ENCODE measurements around the gene VAV3. TPM values are rescaled to one million over a fixed set of nuclear protein-coding genes. Genes with fewer than 3 reads are reported as not detected.
"Not testable (repeated sequence)": the region's sequence is repeated elsewhere in the genome, so short reads cannot be mapped to it uniquely, and the experiment has no call there.

VAV3 gene
- total RNA-seq, 2 experiments from 2014 or later = 5.1 to 5.2 TPM

DNA sequence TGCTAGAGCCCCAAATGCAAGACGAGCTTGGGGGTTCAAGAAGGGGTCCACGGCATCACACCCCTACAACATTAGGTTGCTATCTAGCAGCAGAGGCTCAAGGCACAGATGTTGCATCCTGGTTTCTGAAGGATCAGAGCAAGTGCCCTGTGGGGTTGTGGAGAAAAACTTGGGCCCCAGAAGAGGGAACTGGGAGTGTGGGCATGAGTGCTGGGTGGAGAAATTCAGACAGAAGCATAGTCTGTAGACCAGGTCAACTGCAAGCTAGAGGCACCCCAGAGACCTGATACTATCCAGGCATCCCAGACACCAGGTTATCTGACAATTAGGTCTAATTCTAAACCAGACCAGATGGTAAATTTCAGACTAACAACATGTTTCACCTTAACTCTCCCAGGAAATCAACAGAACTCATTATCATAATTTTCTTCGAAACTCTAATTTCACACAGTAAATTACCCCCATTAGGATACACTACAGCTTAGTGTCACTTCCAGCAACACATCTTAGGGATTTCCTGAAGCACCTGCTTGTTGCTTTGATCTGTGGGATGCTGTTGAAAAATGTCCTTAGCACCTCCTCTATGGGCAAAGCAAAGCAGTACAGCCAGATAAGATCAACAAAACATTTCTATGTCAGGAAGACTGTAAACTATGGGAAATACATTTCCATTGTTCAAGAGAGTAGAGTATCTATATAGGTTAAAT, 179.3 kb downstream of the VAV3 start:
- ChIA-PET POLR2A (no interaction called here), CTCF (interaction anchor here (5.1 kb wide), 1 partner anchor 340 kb away, joined by 84 read pairs; no protein-coding TSS in a partner anchor)

DNA sequence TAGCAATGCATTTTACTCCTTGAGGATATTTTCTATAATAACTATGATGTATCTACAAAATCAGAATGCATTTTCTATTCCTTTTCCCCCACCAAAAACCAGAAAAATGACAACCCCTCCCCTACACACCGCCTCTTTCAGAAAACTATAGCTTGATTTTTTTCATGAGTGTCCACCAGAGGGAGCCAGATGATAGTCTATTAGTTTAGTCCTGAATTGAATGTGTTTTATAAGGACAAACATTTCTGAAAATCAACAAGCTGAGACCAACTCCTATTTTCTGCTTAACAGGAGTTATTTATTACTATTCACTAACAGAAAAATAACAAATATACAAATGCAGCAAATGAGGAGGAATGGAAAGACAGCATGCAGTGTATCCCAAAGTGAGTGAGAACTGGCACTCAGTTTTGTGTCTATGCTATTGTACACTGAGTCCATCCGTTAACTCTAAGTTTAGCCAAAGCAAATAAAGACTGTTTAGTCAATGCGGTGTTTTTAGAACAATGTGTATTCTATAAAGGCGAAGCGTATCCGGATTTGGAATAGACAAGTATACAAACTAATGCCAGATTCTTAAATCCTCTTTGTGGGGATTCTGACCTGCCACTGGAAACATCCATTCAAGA, 182.6 kb downstream of the VAV3 start:
- CTCF ChIA-PET = interaction anchor here (0.6 to 5.1 kb wide), 9 partner anchors 9 to 344 kb away, joined by 3 to 84 read pairs (median 3); no protein-coding TSS in a partner anchor
- POLR2A ChIA-PET = no interaction called here

DNA sequence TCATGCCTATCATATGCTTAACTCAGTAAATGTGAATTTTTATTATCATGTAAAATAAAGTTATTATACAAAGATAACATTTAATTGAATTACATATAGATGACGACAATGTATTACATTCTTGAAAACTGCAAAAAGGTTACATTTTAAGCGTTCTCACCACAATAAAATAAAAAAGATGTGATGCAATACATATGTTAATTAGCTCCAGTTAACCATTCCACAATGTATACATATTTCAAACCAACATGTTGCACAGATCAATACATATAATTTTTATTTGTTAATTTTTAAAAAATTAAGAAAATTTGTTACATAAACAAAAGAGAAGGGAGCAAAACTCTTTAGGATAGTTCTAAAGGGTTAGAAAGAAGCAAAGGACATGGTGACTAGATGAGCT, 183.7 kb downstream of the VAV3 start:
- POLR2A ChIA-PET = no interaction called here
- CTCF ChIA-PET = interaction anchor here (1.2 to 5.1 kb wide), 4 partner anchors 13 to 345 kb away, joined by 3 to 84 read pairs (median 6); no protein-coding TSS in a partner anchor

DNA sequence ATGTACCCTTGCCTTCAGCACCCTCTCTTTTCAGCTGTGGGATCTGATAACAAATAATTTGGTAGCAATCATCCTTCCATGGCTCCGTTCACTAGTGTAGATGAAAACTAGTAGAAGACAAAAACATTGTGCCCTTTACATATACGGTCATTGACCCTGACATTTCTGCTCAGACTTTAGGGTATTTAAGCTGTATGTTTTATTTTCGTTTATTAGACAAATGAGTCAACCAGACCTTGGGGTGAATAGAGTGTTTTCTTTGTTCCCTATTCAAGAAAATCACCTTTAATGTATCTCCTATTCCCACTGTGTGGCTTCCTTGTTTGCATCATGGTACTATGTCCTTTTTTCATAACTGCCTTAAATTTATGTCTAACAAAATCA, 187.3 kb downstream of the VAV3 start:
- ChIA-PET CTCF (interaction anchor here (1.4 kb wide), 2 partner anchors 347 to 348 kb away, joined by 5 read pairs; no protein-coding TSS in a partner anchor), POLR2A (no interaction called here)

DNA sequence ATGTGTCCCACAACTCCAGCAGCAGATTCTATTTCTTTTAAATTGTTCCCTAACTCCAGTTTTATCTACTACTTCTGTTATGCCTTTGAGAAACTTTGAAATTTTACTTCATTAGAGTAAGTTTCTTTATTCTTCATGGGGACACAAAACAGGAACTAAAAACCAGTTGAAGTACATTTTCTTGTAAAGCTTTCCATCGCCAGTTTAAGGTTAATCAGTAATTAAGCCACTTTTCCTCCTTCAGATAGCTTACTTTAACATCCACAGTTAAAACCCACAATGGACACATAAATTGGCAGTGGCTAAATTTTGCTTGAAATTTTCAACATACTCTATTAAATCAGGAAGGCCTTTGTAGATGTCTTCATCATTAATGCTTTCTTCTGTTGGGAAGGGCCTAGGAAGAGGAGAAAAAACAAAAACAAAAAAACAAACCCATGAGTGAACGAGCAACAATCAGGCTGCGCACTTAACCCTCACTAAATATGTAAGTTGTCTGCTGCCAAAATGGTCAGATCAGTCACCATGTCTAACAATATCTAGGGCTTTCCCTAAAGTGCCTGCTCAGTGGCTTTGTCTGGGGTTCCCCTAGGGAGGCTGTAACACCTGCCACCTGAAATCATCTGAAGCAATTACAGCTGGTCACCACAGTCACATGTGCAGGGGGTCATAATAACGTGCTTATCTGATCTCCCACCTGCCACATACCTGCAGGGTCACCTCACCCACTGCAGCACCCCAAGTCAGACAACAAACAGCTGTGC, 187.9 kb downstream of the VAV3 start:
- CTCF ChIA-PET = interaction anchor here (1.4 kb wide), 2 partner anchors 347 to 348 kb away, joined by 5 read pairs; no protein-coding TSS in a partner anchor
- POLR2A ChIA-PET = no interaction called here

DNA sequence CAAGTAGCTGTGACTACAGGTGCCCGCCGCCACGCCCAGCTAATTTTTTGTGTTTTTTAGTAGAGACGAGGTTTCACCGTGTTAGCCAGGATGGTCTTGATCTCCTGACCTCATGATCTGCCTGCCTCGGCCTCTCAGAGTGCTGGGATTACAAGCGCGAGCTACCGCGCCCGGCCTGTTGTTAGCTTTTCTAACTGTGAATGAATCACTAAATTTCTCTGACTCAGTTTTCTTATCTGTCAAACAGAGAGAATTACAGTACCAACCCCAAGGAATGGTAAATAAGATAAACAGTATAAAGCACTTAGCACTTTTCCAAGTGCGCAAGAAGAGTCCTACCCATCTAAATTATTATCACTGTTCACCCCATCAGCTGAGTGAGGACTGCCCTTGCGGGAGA, 193.6 kb downstream of the VAV3 start:
- CTCF ChIA-PET = no interaction called here
- POLR2A ChIA-PET = no interaction called here

DNA sequence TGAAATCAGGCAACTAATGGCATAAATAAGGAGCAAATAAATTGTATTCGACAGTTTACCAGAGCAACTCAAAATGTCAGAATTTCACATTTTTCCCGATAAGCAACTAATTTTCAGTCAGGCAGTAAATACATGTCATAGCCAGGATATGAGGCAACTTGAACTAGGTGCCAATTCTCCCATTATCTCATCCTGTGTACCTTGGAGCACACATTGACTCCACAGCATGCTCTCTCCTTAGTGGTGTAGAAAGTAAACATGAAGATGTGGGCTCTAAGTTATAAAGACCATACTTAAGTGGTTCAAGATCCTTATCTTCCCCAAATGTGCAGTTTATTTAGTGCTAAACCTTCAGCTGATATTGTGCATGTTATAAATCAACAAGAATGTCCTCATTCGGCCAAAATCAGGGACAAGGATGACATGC, 197.8 kb downstream of the VAV3 start:
- CTCF ChIA-PET = no interaction called here
- POLR2A ChIA-PET = no interaction called here

DNA sequence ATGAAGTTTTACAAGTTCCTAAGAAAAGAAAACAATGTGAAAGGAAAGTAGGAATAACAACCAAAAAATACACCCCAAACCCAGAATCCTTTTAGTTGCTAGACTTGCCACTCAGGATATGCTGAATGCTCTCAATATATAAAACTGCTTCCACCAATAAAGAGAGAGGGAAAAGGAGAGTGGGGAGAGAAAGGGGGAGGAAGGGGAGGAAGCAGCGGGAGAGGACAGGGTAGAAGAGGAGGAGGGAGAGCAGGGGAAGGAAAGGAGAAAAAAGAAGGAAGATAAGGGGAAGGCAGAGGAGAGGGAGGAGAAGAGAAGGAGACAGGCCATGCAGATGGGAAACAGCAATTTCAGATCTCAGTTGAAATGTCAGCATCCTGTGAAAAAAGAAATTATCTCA, 198.4 kb downstream of the VAV3 start:
- POLR2A ChIA-PET = no interaction called here

DNA sequence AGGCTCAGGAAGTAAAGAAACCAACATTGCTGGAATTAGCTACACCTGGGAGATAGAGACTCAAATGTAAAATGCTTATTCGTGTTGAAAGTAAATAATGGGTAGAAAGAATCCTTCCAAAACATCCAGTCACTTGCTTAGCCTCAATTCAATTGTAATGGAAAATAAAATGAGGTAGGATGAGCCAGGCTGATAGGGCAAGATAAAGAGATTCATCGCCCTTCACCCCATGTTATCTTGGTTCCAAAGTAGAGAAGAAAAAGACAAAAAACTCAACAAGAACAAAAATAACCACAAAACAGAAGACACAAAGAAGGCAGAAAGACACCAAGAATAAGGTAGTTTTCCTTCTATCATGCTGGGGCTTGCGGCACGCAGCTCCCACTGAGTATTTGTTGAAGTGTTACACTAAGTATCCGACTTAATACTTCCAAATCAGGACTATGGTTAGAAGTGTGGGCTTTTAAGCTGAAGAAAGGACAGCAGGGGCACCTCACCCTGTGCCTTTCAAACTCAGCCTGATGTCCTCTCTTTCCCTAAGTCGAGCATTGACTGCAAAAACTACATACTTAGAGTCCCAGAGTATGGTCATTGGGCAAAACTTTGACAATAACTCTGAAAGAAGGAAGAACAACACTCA, 202.1 kb downstream of the VAV3 start:
- POLR2A ChIA-PET = no interaction called here
- CTCF ChIA-PET = no interaction called here

More for the DNA sequence above, 198.4 kb downstream of the VAV3 start:
- CTCF ChIA-PET = interaction anchor here (0.7 kb wide), 1 partner anchor 52 kb away, joined by 3 read pairs; no protein-coding TSS in a partner anchor

DNA sequence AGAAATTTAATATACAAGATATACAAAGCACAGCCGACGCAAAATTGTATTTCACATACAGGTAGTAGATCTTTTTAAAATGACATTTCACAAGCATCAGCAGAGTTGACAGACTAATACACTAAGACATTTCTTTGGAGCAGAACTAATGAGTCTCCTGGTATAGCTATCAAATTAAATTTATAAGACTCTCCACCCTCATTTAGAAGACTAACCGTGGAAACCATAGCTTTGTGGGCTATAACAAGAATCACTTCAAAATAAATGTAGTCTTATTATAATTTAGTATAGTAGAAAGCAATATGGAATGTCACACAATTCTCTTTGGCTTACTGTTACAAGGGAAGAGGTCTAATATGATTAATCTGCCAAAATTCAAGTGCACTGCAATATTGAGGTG, 204.9 kb downstream of the VAV3 start:
- CTCF ChIA-PET = no interaction called here
- POLR2A ChIA-PET = no interaction called here

DNA sequence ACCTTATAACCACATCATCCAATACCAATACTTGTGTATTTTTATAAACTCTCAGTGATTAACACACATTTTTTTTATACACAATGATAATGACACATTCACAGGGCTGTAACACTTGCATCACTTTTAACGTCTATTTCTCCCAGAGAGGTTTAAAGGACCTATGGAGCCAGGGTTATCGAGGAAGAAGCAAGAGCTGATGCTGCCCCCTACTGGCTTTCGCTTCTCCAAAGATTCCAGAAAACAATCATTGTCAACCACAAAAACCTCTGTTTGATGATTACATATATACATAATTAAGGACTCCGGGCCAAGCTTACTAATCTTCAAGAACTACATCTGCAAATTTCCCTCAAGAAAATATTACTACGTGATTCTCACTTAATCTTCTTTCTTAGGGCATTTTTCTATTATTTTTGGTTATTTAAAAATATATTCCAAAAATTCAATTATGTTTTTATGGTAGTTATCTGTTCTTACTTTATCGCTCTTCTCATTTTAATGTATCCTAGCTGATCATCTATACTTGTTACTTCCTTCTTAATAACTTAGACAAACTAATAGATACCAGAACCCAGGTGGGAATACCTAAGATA, 214.5 kb downstream of the VAV3 start:
- POLR2A ChIA-PET = no interaction called here

DNA sequence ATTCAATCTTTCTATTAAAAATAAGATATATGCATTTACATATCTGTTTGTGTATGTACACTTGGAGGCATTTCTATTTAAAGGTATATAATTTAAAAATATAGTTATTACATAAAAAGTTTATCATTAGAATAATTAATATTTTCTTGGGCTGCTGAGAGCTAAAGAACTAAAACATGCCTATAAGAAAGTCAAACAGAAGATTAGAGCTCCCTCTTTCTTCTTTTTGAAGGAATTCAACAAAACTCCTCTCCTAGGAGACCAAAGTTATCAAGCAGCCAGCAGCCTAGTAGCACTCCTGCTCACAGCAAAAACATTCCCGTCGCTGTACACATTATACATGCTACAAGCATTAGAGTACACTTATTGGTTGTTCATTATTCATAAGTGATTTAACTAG, 216.4 kb downstream of the VAV3 start:
- ChIA-PET POLR2A (no interaction called here), CTCF (no interaction called here)

More for the DNA sequence above, 214.5 kb downstream of the VAV3 start:
- CTCF ChIA-PET = no interaction called here

DNA sequence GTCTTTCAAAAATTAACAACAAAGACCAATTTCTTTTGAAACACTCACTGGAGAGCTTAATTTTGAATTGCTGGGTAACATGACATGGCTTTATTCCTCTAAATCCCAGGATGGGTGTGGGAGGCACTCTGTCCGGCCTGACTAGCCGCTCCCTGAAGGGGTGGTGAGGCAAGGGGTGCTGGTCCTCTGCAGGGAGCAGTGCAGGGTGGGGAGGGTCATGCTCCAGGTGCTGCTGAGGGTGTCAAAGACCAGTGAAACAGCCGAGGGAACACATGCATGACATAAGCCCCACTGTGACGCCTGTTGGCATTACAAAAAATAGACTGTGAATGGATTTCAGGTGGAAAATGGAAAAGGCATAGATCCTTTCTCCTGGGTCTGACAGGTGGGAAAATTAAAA, 223.7 kb downstream of the VAV3 start:
- ChIA-PET POLR2A (no interaction called here), CTCF (no interaction called here)

DNA sequence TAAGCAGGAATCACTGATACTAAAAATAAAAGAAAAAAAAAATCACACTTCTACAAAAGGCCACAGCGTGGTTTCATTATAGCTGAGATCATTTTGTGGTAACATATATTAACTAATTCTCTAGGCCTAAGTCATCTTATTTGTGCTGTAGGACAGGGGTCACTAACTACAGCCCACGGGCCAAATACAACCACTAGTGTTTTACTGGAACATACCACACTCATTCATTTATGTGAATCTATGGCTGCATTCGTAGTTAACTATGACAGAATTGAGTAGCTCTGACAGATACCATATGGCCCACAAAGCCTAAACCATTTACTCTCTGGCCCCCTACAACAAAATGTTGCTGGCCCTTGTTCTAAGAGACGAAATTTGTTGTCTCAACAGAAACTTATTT, 224.4 kb downstream of the VAV3 start:
- ChIA-PET CTCF (no interaction called here), POLR2A (no interaction called here)

DNA sequence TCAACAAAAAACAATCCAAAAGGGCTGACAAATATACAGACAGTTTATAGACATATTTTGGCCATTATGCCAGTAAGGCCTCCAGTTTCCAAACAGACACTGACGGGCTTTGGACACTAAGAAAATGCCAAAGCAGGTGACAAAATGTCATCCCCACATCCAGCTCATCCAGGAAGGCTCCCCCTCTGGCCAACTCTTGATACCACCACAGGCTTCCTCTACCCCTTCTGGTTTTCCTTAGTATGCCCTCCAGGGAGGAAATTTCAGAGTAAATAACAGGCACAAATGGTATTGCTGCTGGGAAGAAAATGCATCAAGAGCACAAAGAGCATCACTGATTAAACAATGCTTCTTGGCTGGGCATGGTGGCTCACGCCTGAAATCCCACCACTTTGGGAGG, 225.3 kb downstream of the VAV3 start:
- POLR2A ChIA-PET = no interaction called here
- CTCF ChIA-PET = no interaction called here

DNA sequence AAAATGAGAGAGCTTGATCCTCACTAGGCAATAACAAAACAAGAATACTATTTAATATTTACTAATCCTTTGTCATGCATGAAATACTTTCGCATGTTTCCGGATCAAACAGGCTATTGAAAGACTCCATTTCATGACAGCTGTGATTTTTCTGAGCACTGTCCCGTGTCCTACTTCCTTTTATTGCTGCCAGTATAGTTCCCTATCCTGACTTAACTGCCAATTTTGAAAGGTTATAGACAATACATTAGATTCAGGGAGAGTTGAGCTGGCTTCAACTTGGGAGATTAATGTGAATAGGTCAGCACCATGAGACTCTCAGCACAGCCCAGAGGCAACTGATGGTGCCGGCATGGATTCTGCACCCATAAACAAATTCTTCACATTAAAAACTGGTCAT, 225.8 kb downstream of the VAV3 start:
- CTCF ChIA-PET = no interaction called here
- POLR2A ChIA-PET = no interaction called here

DNA sequence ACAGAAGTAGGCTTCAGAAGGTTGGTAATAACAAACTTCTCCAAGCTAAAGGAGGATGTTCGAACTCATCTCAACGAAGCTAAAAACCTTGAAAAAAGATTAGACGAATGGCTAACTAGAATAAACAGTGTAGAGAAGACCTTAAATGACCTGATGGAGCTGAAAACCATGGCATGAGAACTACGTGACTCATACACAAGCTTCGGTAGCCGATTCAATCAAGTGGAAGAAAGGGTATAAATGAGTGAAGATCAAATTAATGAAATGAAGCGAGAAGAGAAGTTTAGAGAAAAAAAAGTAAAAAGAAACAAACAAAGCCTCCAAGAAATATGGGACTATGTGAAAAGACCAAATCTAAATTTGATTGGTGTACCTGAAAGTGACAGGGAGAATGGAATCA, 231.6 kb downstream of the VAV3 start:
- POLR2A ChIA-PET = not testable (repeated sequence)

DNA sequence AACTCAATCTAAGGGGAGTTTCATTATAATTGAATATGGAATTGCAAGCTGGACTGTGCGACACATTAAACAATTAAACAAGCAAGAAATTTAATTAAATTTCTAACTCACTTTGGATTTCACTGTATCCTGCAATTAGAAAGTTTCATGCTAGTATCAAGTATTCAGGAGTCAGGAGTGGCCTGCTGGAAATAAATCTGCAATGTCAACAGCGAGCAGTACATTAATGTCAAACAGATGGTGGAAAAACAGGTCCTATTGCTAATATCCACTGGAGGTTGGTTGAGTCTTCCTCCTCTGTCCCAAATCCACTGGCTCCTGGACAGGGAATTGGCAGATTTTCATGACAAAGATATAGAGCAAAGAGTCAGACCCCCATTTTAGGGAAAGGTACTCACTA, 237.1 kb downstream of the VAV3 start:
- ChIA-PET POLR2A (no interaction called here), CTCF (no interaction called here)

More for the DNA sequence above, 231.6 kb downstream of the VAV3 start:
- CTCF ChIA-PET = not testable (repeated sequence)

DNA sequence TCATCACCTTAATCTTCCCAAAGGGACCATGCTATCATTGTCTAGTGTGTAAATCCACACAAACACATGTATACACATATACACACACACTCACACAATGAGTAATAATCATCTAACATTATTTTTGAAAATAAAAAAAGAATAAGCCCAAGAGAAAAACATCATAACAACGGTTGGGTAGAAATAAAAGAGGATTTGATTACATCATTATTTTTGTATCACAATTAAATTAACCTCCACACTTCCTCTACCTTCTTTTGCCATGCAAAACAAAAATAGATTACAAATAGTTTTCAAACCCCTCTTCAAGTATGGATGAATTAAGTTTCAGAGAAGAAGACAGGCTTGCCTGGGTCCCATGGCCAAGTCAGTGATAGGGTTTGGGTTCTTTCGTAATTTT, 238.1 kb downstream of the VAV3 start:
- POLR2A ChIA-PET = no interaction called here
- CTCF ChIA-PET = no interaction called here

DNA sequence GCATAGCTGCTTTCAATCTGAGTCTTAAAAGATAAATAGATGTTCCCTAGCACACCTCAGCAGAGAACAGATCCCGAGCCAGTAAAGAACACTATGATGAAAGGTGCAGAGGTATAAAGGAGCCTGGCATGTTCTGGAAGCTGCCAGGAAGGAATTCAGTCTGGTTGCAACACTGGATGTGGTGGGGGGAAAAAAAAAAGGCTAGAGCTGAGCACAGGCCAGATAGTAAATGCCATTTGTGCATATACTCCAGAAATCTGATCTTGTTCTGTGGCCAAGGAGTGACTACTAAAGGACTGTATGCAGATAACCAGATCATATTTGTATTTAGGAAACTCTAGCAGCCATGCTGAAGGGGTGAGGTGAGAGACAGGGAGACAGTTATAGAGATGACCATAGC, 240.3 kb downstream of the VAV3 start:
- CTCF ChIA-PET = no interaction called here
- POLR2A ChIA-PET = no interaction called here
